ENCODE data around the gene SEC24C.

Gene SEC24C

DNA sequence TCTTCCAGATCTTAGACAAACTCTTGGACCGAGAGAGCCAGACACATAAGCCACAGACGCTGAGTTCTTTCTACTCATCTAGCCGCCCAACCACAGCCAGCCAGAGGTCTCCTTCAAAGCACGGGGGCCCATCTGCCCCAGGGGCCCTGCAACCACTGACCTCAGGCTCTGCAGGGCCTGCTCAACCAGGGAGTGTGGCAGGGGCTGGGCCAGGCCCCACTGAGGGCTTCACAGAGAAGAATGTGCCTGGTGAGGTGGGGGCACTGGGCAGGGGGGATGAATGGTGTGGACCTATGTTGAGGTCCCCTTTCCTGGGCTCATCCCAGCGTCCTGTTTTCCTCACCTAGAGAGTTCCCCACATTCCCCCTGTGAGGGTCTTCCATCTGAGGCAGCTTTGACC, 52.6 kb downstream of the SEC24C start:
- H3K27ac ChIP-seq (ENCODE audit: low read length): no peak overlapping the region
- H3K36me3 ChIP-seq (replicated peaks; ENCODE audit: low read depth, low read length): peaks cover 7% of the 10 kb centered on the region
- no peak overlapping the region for H2AFZ ChIP-seq (ENCODE audit: low read depth, low read length)
- no peaks in the 10 kb centered on the region for H3K9me3 ChIP-seq (ENCODE audit: insufficient read depth, low read length)
- no peaks in the 10 kb centered on the region for H4K20me1 ChIP-seq (ENCODE audit: insufficient read depth, low read length)
- H3K27me3 ChIP-seq (ENCODE audit: low read depth, low read length): no peaks in the 10 kb centered on the region
- H3K4me2 ChIP-seq (ENCODE audit: low read length): no peak overlapping the region
- no peaks in the 10 kb centered on the region for H3K4me1 ChIP-seq (ENCODE audit: low read length)
- H3K9ac ChIP-seq (ENCODE audit: low read length): no peak overlapping the region
- H3K4me3 ChIP-seq (ENCODE audit: low read length): no peak overlapping the region
- no peaks in the 10 kb centered on the region for H3K79me2 ChIP-seq (ENCODE audit: low read length)
- TF ChIP-seq, protein P1, sequence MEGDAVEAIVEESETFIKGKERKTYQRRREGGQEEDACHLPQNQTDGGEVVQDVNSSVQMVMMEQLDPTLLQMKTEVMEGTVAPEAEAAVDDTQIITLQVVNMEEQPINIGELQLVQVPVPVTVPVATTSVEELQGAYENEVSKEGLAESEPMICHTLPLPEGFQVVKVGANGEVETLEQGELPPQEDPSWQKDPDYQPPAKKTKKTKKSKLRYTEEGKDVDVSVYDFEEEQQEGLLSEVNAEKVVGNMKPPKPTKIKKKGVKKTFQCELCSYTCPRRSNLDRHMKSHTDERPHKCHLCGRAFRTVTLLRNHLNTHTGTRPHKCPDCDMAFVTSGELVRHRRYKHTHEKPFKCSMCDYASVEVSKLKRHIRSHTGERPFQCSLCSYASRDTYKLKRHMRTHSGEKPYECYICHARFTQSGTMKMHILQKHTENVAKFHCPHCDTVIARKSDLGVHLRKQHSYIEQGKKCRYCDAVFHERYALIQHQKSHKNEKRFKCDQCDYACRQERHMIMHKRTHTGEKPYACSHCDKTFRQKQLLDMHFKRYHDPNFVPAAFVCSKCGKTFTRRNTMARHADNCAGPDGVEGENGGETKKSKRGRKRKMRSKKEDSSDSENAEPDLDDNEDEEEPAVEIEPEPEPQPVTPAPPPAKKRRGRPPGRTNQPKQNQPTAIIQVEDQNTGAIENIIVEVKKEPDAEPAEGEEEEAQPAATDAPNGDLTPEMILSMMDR (IDR thresholded peaks at IDR 0.05; ENCODE audit: low read depth, low read length): no peak
- no peak for TF ChIP-seq EZH2phosphoT487 (IDR thresholded peaks at IDR 0.05; ENCODE audit: low read depth)

DNA sequence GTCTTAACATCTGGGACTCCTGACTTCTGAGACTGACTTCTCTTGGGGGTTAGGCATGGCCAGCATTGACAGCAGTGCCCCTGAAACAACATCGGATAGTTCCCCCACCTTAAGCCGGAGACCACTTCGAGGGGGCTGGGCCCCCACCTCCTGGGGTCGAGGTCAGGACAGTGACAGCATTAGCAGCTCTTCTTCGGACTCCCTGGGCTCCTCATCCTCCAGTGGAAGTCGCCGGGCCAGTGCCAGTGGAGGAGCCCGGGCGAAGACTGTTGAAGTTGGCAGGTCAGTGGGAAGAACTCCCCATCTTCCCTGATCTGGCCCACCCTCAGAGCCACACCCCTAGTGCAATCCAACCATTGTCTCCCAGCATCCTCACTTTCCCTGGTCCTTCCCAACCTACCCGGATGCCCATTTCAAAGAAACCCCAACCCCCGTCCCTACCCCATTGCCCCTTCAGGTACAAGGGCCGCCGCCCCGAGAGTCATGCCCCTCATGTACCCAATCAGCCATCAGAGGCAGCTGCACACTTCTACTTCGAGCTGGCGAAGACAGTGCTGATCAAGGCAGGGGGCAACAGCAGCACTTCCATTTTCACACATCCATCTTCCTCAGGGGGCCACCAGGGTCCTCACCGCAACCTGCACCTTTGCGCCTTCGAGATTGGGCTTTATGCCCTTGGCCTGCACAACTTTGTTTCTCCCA, 53.3 kb downstream of the SEC24C start:
- no peak overlapping the region for H3K9ac ChIP-seq (ENCODE audit: low read length)
- H3K27ac ChIP-seq (ENCODE audit: low read length): no peak overlapping the region
- H3K4me3 ChIP-seq (ENCODE audit: low read length): no peak overlapping the region
- H3K4me1 ChIP-seq (ENCODE audit: low read length): no peaks in the 10 kb centered on the region
- H3K36me3 ChIP-seq (replicated peaks; ENCODE audit: low read depth, low read length): peaks cover 12% of the 10 kb centered on the region
- H2AFZ ChIP-seq (ENCODE audit: low read depth, low read length): no peak overlapping the region
- H3K4me2 ChIP-seq (ENCODE audit: low read length): no peak overlapping the region
- TF ChIP-seq EZH2phosphoT487 (IDR thresholded peaks at IDR 0.05; ENCODE audit: low read depth): no peak
- TF ChIP-seq, protein P1 (IDR thresholded peaks at IDR 0.05; ENCODE audit: low read depth, low read length): no peak
- no peaks in the 10 kb centered on the region for H4K20me1 ChIP-seq (ENCODE audit: insufficient read depth, low read length)
- no peaks in the 10 kb centered on the region for H3K79me2 ChIP-seq (ENCODE audit: low read length)
- H3K27me3 ChIP-seq (ENCODE audit: low read depth, low read length): no peaks in the 10 kb centered on the region
- H3K9me3 ChIP-seq (ENCODE audit: insufficient read depth, low read length): no peaks in the 10 kb centered on the region

DNA sequence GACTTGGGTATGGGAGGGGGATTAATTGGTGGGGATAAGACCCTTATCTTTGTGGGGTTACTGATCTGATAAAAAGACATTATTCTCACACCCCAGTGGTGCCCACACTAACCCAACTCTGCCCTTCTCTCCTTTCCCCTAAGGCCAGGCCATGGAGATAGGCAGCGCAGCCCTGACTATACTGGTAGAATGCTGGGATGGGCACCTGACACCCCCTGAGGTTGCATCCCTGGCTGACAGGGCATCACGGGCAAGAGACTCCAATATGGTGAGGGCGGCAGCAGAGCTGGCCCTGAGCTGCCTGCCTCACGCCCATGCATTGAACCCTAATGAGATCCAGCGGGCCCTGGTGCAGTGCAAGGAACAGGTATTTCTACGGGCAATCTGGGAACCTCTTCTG, 53.9 kb downstream of the SEC24C start:
- no peak overlapping the region for H2AFZ ChIP-seq (ENCODE audit: low read depth, low read length)
- no peak overlapping the region for H3K27ac ChIP-seq (ENCODE audit: low read length)
- no peak overlapping the region for H3K9ac ChIP-seq (ENCODE audit: low read length)
- no peaks in the 10 kb centered on the region for H3K27me3 ChIP-seq (ENCODE audit: low read depth, low read length)
- H3K4me2 ChIP-seq (ENCODE audit: low read length): no peak overlapping the region
- H3K9me3 ChIP-seq (ENCODE audit: insufficient read depth, low read length): no peaks in the 10 kb centered on the region
- no peak for TF ChIP-seq EZH2phosphoT487 (IDR thresholded peaks at IDR 0.05; ENCODE audit: low read depth)
- TF ChIP-seq, protein P1 (IDR thresholded peaks at IDR 0.05; ENCODE audit: low read depth, low read length): no peak
- H3K4me3 ChIP-seq (ENCODE audit: low read length): no peak overlapping the region
- peaks cover 18% of the 10 kb centered on the region for H3K36me3 ChIP-seq (replicated peaks; ENCODE audit: low read depth, low read length)
- peaks cover 1% of the 10 kb centered on the region for H3K4me1 ChIP-seq (ENCODE audit: low read length)
- no peaks in the 10 kb centered on the region for H4K20me1 ChIP-seq (ENCODE audit: insufficient read depth, low read length)
- no peaks in the 10 kb centered on the region for H3K79me2 ChIP-seq (ENCODE audit: low read length)

DNA sequence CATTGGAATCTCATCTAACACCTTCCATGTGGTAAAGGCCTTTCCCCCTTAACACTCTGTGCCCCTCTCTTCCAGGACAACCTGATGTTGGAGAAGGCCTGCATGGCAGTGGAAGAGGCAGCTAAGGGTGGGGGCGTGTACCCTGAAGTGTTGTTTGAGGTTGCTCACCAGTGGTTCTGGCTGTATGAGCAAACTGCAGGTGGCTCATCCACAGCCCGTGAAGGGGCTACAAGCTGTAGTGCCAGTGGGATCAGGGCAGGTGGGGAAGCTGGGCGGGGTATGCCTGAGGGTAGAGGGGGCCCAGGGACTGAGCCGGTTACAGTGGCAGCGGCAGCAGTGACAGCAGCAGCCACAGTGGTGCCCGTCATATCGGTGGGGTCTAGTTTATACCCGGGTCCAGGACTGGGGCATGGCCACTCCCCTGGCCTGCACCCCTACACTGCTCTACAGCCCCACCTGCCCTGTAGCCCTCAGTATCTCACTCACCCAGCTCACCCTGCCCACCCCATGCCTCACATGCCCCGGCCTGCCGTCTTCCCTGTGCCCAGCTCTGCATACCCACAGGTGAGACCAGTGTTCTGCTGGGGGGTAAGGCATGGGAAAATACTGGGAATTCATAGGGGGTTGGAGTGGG, 54.9 kb downstream of the SEC24C start:
- H3K4me2 ChIP-seq (ENCODE audit: low read length): no peak overlapping the region
- TF ChIP-seq EZH2phosphoT487 (IDR thresholded peaks at IDR 0.05; ENCODE audit: low read depth): no peak
- H4K20me1 ChIP-seq (ENCODE audit: insufficient read depth, low read length): no peaks in the 10 kb centered on the region
- peaks cover 11% of the 10 kb centered on the region for H3K4me1 ChIP-seq (ENCODE audit: low read length)
- no peak overlapping the region for H3K27ac ChIP-seq (ENCODE audit: low read length)
- no peak overlapping the region for H3K9ac ChIP-seq (ENCODE audit: low read length)
- no peaks in the 10 kb centered on the region for H3K9me3 ChIP-seq (ENCODE audit: insufficient read depth, low read length)
- no peaks in the 10 kb centered on the region for H3K79me2 ChIP-seq (ENCODE audit: low read length)
- no peaks in the 10 kb centered on the region for H3K27me3 ChIP-seq (ENCODE audit: low read depth, low read length)
- peaks cover 19% of the 10 kb centered on the region for H3K36me3 ChIP-seq (replicated peaks; ENCODE audit: low read depth, low read length)
- H3K4me3 ChIP-seq (ENCODE audit: low read length): no peak overlapping the region
- no peak overlapping the region for H2AFZ ChIP-seq (ENCODE audit: low read depth, low read length)
